ENCODE data around the gene PPM1E.
A peak's percentile ranks its signal among the peaks of the same experiment; 100 is the strongest.

PPM1E gene

DNA sequence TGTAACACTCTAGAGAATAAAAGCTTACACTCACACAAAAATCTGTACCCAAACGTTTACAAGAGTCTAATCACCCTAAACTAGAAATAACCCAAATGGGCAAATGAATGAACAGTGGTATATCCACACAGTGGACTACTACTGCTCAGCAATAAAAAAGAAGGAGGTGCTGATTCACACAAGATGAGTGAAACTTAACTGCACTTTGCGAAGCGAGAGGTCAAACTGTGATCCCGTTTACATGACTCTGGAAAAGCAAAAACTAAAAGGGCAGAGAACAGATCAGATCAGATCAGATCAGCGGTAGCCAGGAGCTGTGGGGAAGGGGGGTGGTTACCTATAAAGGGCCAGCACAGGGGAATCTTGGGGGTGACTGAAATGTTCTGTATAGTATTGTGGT lies 237.7 kb downstream of the PPM1E start:
- DNase-seq (ENCODE audit: low read depth in 2 of 3, low spot score in 2 of 3) = no peak

DNA sequence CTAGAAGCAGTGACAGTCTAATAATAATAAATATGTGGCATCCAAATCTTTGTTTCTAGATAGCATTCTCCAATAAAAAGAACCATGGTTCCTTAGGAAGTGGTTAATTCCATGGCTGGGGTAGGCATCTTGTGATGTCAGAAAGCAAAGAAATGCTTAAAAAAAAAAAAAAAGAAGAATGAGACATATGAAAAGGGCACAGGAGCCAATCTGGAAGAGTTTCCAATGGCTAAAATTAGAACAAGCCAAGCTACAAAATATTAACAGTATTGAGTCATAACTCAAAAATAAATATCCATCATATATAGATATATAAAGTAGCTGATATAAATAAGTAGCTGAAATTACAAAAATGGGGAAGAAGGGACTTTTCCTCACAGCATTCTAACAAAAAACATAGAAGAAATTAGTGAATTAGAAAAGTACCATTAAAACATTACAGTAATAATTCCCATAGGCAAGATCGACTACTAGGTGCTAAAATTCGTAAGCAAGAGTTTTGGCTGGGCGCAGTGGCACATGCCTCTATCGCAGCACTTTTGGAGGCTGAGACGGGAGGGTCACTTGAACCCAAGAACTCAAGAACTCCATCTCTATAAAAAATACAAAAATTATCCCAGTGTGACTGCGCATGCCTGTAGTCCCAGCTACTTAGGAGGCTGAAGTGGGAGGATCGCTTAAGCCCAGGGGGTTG lies 239.7 kb downstream of the PPM1E start:
- no peak for DNase-seq (ENCODE audit: low read depth in 2 of 3, low spot score in 2 of 3)

DNA sequence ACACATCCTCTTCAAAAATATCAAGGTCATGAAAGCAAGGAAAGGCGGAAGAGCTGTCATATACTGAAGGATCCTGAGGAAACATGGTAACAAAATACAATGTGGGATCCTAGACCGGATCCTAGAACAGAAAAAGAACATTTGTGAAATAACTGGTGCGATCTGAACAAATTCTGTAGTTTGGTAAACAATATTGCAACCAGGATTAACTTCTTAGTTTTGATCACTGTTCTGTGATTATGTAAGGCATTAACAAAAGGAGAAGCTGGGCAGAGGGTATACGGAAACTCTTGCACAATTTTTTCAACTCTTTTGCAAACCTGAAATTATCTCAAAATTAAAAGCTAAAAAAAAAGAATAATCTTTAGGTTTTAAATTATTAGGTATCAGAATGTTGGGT lies 241.3 kb downstream of the PPM1E start:
- DNase-seq (ENCODE audit: low read depth in 2 of 3, low spot score in 2 of 3) = no peak

- no peak for DNase-seq (ENCODE audit: low read depth in 2 of 3, low spot score in 2 of 3)
Measured at GRCh38 chr17:58997756-58998553, 242.3 kb downstream of the PPM1E start.

DNA sequence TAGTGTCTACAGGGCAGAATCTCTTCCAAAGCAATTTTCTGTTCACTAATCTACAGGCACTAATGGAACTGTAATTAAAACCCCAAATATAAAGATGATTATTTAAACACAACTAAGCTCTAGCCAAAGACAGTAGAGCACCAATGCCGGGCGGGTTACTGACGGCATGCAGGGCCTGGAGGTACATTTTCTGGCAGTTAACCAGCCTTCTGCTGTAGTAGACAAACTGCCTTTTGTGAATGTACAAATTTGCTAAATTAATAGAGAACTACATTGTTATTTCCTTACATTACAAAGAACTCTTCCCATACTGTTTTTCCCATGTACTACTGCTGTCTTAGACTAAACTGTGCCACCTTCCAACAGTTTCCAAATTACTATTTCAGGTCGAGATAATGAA lies 243.2 kb downstream of the PPM1E start:
- no peak for DNase-seq (ENCODE audit: low read depth in 2 of 3, low spot score in 2 of 3)

DNA sequence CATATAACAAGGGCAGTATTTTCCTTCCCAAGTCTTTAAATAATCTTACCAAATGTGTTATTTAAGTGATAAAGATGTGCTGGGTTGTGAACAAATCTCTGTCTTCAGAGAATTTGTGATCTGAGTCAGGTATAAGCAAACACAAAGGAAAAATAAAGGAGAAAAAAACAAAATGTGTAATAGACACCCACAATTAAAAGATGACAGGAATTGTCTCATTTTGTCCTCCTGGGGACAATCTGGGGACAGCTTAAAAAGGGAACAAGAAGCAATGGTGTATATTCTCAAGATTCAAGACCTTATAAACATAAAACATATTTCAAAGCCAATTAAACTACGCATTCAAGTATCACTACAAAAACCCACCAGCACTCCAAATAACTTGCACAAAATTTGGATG lies 243.8 kb downstream of the PPM1E start:
- DNase-seq (ENCODE audit: low read depth in 2 of 3, low spot score in 2 of 3) = no peak

DNA sequence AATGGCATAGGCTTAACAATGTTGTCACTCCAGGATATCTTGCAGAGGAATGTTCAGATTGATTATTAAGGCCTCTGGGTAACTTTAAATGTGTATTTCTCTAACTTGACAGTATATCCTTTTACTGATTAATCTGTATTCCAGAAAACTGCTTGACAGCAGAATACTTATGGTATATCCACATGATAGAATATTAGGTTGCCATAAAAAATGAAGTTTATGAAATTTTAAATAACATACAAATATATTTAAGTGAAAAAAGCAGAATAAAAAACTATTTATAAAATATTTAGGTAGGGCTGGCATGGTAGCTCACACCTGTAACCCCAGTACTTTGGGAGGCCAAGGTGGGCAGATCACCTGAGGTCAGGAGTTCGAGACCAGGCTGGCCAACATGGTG lies 244.4 kb downstream of the PPM1E start:
- no peak for DNase-seq (ENCODE audit: low read depth in 2 of 3, low spot score in 2 of 3)

DNA sequence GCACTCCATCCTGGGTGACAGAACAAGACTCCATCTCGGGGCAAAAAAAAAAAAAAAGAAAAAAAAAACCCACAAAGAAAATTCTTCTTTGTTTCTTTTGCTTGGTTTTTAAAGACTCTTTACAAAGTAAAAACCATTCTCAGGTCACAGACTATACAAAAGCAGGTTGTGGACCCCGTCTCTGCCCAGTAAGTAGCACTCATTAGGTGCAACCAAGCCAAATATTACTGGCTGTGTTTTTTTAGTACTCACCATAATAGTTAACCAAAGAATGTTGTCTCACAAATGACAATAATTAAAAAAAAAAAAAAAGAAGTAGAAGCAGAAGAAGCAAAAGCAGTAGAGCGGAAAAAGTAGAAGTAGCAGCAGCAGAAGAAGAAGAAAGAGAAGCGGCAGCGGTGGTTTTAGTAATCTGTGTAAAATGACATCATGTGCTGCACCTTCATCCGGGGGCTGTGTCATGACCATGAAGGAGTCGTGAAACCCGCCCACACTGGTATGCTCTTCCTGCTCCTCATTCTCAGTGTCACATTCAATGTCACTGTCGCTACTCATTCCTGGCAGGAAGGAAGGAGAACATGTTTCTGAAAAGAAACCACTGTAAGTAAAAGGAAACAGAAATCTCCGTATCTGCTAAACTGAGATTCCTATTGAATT lies 245.6 kb downstream of the PPM1E start:
- peak; percentile 12 to 47 (median 45) for DNase-seq (ENCODE audit: low read depth in 2 of 3, low spot score in 2 of 3)

DNA sequence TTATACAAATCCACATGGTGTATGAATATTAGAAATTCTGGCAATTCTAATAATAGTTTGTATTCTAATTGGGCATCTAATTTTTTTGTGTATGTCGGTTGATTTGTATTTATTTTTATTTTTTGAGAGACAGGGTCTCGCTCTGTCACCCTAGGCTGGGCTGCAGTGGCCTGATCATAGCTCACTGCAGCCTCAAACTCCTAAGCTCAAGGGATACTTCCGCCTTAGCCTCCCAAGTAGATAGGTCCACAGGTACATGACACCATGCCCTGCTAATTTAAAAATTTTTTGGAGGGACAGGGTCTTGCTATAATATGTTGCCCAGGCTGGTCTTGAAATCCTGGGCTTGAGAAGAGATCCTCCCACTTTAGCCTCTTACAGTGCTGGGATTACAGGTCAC lies 246.5 kb downstream of the PPM1E start:
- no peak for DNase-seq (ENCODE audit: low read depth in 2 of 3, low spot score in 2 of 3)

GRCh38 chr17:59002848-59003247 lies 247.2 kb downstream of the PPM1E start:
- no peak for DNase-seq (ENCODE audit: low read depth in 2 of 3, low spot score in 2 of 3)

DNA sequence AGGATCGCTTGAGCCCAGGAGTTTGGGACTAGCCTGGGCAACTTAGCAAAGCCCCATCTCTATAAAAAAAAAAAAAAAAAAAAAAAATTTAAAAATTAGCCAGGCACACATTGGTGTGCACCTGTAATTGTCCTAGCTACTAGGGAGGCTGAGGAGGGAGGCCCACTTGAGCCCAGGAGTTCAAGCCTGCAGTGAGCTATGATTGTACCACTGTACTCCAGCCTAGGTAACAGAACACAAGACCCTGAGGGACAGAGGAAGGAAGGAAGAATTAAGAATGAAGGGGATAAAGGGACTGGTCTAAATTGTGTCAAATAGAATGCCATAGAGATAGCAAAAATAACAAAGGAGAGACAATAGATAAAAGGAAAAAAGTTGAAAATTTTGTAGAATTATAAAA lies 248.2 kb downstream of the PPM1E start:
- no peak for DNase-seq (ENCODE audit: low read depth in 2 of 3, low spot score in 2 of 3)

DNA sequence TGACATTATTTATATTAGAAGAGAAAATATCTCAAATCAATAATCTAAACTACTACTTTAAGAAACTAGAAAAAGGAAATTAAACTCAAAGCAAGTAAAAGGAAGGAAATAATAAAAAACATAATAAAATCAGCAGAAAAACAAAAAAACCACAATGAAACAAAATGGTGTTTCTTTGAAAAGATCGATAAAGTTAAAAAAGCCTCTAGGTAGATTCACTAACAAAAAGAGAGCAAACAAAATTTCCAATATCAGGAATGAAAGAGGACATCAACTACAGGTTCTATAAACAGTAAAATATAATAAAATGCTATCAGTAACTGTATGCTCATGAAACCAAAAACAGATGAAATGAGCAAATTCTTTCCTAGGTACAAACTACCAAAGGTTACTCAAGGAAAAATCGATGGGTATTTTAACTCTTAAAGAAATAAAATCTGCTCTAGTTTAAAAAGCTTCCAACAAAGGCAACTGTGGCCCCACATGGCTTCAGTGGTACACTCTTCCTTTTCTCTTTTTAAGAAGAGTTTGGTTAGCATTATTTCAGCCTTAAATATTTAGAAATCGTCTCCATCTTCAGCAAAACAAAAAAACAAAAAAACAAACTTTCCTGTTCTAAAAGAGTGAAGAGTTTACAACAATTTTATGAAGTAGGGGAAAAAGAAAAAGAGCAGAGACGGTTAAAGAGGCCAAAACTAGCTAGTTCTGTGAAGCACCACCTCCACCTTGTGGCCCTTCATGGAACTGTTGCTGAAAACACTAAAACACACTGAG lies 248.9 kb downstream of the PPM1E start:
- DNase-seq (ENCODE audit: low read depth in 2 of 3, low spot score in 2 of 3) = peak in 2 of 3 experiments; percentile 32 to 45

DNA sequence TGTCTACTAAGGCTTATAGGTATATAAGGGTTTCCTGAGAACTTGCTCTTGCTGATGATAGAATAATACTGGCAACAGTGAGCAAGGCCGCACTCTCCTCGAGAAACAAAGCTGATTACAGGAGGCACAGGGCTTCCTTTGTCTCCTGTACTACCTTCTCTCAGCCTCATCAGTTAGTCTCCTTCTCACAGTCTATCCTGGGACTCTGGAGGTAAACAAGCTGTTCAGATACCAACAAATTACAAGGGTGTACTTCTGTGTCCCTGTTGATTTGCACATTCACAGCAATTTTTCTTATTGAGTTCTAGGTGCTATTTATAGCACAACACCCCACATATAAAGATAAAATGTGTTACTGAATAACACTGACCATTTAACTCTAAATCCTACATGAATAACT lies 252.3 kb downstream of the PPM1E start:
- no peak for DNase-seq (ENCODE audit: low read depth in 2 of 3, low spot score in 2 of 3)

- no peak for DNase-seq (ENCODE audit: low read depth in 2 of 3, low spot score in 2 of 3)
Measured at GRCh38 chr17:59008737-59009136, 253.1 kb downstream of the PPM1E start.

- DNase-seq (ENCODE audit: low read depth in 2 of 3, low spot score in 2 of 3) = no peak
Measured at GRCh38 chr17:59010026-59010425, 254.4 kb downstream of the PPM1E start.

GRCh38 chr17:59011975-59012374 lies 256.3 kb downstream of the PPM1E start:
- no peak for DNase-seq (ENCODE audit: low read depth in 2 of 3, low spot score in 2 of 3)

DNA sequence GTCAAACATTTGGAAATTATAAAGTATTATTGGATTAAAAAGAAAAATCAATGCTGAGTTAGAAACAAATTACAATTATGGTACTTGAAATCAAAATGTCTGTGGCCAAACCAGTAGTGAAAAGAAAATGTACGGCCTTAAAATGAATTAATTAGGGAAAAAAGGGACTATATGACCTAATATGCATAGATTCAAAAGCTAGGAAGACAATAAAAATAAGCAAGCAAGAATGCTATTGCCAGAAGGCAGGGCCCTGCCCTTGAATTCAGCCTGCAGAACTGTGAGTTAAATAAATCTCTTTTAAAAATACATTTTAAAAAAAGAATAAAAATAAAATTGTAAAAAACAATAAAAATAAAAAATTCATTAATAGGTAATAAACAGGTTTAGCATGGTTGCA lies 262.4 kb downstream of the PPM1E start:
- DNase-seq (ENCODE audit: low read depth in 2 of 3, low spot score in 2 of 3) = no peak

- DNase-seq (ENCODE audit: low read depth in 2 of 3, low spot score in 2 of 3) = no peak
Measured at GRCh38 chr17:59024916-59025315, 269.3 kb downstream of the PPM1E start.

DNA sequence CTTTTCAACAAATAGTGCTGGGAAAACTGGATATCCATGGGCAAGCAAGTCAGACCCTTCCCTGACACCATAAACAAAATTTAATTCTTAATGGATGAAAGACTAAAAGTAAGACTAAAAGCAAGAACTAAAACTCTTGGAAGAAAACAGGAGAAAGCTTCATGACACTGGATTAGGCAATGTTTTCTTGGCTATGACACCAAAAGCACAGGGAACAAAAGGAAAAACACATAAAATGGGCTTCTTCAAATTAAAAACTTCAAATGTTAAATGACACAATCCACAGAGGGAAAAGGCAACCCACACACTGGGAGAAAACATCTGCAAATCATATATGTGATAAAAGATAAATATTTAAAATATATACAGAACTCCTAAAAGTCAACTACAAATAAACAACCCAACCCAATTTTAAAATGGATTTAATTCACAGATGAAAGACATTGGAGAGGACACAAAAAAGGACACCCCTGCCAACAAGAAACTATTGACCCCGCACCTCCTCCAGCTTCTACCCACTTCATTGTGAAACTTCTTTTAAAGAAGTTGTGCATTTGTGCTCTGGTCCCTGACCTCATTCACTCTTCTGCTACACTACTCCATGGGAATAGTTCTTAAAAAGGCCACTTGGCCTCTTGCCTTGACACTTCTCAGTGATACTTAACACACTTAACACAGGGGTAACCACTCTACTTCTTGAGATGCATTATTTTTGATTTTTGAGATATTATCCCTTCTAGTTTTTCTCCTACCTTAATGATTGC lies 270.7 kb downstream of the PPM1E start:
- DNase-seq (ENCODE audit: low read depth in 2 of 3, low spot score in 2 of 3) = no peak

GRCh38 chr17:59027750-59028149 lies 272.1 kb downstream of the PPM1E start:
- no peak for DNase-seq (ENCODE audit: low read depth in 2 of 3, low spot score in 2 of 3)

- no peak for DNase-seq (ENCODE audit: low read depth in 2 of 3, low spot score in 2 of 3)
Measured at GRCh38 chr17:59028328-59028727, 272.7 kb downstream of the PPM1E start.

All from activated CD8-positive, alpha-beta memory T cell treated with anti-CD3 and anti-CD28 coated beads for 48 hours (primary cell).